ENCODE results near the gene ARIH2. TPM values are rescaled to one million over a fixed set of nuclear protein-coding genes. Genes with fewer than 3 reads are reported as not detected.

The ARIH2 gene
- total RNA-seq, 4 donors from 2014 or later, result 118 to 176 (median 143) TPM

DNA sequence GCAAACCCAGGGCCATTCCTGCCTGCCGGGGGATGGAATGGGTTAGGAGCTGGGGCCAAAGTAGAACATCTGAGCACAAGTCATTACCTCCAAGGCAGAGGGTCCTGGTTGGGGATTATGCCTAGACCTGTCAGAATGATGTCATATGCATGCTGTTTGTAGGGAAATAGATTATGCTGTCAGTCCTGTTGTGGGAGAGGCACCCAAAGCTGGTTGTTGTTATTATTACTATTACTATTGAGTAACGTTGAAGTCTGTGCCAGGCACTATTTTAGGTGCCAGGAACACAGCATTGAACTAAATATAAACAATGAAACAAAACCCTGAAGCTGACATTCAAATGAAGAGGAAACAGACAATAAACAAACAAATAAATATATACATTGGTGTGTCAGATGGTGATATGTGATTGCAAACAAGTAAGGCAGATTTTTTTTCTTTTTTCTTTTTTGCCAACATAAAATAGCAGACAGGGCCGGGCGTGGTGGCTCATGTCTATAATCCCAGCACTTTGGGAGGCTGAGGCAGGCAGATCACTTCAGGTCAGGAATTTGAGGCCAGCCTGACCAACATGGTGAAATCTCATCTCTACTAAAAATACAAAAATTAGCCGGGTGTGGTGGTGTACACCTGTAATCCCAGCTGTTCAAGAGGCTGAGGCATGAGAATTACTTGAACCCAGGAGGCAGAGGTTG lies 73.4 kb downstream of the ARIH2 start:
- in situ Hi-C loops (cut with MboI; ENCODE audit: low sequenced_read_pairs in 4 of 4) (no loop called here), intact Hi-C loops (cut with DNase I; ENCODE audit: low total_unique reads) (loop anchor here (2.0 kb wide), 1 partner anchor 37 kb away; the partner anchor contains the start of gene IMPDH2)
- Histone ChIP-seq H3K36me3 (no peaks in the 10 kb centered on the region), H3K4me3 (peak overlapping the region in 2 of 4 donors; percentile 79 to 85), H3K9me3 (no peaks in the 10 kb centered on the region), H3K4me1 (peaks cover 27 to 36% of the 10 kb centered on the region in 2 donors), H3K27me3 (no peaks in the 10 kb centered on the region), H3K27ac (peak overlapping the region; percentile 79 to 89 (median 86))
- ATAC-seq (no peak), DNase-seq (no peak)
- TF ChIP-seq, protein P1, sequence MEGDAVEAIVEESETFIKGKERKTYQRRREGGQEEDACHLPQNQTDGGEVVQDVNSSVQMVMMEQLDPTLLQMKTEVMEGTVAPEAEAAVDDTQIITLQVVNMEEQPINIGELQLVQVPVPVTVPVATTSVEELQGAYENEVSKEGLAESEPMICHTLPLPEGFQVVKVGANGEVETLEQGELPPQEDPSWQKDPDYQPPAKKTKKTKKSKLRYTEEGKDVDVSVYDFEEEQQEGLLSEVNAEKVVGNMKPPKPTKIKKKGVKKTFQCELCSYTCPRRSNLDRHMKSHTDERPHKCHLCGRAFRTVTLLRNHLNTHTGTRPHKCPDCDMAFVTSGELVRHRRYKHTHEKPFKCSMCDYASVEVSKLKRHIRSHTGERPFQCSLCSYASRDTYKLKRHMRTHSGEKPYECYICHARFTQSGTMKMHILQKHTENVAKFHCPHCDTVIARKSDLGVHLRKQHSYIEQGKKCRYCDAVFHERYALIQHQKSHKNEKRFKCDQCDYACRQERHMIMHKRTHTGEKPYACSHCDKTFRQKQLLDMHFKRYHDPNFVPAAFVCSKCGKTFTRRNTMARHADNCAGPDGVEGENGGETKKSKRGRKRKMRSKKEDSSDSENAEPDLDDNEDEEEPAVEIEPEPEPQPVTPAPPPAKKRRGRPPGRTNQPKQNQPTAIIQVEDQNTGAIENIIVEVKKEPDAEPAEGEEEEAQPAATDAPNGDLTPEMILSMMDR (IDR thresholded peaks at IDR 0.05 in 4 of 5, conservative IDR thresholded peaks at IDR 0.05 in 1 of 5), result no peak
- TF ChIP-seq POLR2A (IDR thresholded peaks at IDR 0.05), result no peak

GRCh38 chr3:48993834-48994233 lies 75.2 kb downstream of the ARIH2 start:
- intact Hi-C loops (cut with DNase I; ENCODE audit: low total_unique reads), result no loop called here
- H3K4me3 ChIP-seq, result no peak overlapping the region

GRCh38 chr3:48996640-48997039 lies 78.0 kb downstream of the ARIH2 start:
- ATAC-seq (no peak), DNase-seq (no peak)
- intact Hi-C loops (cut with DNase I; ENCODE audit: low total_unique reads), result no loop called here
- H3K27ac ChIP-seq, result no peak overlapping the region
- no peaks in the 10 kb centered on the region for H3K9me3 ChIP-seq
- in situ Hi-C loops (cut with MboI; ENCODE audit: low sequenced_read_pairs in 4 of 4), result no loop called here
- no peaks in the 10 kb centered on the region for H3K27me3 ChIP-seq
- TF ChIP-seq, protein P1 (IDR thresholded peaks at IDR 0.05 in 4 of 5, conservative IDR thresholded peaks at IDR 0.05 in 1 of 5), result no peak
- no peak for TF ChIP-seq POLR2A (IDR thresholded peaks at IDR 0.05)
- peaks cover 14 to 17% of the 10 kb centered on the region in 2 donors for H3K4me1 ChIP-seq
- H3K36me3 ChIP-seq, result no peaks in the 10 kb centered on the region
- H3K4me3 ChIP-seq, result no peak overlapping the region

More at GRCh38 chr3:48993834-48994233, 75.2 kb downstream of the ARIH2 start:
- in situ Hi-C loops (cut with MboI; ENCODE audit: low sequenced_read_pairs in 4 of 4), result no loop called here
- H3K27ac ChIP-seq, result no peak overlapping the region
- H3K27me3 ChIP-seq, result no peaks in the 10 kb centered on the region
- no peaks in the 10 kb centered on the region for H3K9me3 ChIP-seq
- peaks cover 27 to 34% of the 10 kb centered on the region in 2 donors for H3K4me1 ChIP-seq
- DNase-seq (no peak), ATAC-seq (no peak)
- TF ChIP-seq POLR2A (IDR thresholded peaks at IDR 0.05), result no peak
- TF ChIP-seq, protein P1 (IDR thresholded peaks at IDR 0.05 in 4 of 5, conservative IDR thresholded peaks at IDR 0.05 in 1 of 5), result no peak
- H3K36me3 ChIP-seq, result no peaks in the 10 kb centered on the region

DNA sequence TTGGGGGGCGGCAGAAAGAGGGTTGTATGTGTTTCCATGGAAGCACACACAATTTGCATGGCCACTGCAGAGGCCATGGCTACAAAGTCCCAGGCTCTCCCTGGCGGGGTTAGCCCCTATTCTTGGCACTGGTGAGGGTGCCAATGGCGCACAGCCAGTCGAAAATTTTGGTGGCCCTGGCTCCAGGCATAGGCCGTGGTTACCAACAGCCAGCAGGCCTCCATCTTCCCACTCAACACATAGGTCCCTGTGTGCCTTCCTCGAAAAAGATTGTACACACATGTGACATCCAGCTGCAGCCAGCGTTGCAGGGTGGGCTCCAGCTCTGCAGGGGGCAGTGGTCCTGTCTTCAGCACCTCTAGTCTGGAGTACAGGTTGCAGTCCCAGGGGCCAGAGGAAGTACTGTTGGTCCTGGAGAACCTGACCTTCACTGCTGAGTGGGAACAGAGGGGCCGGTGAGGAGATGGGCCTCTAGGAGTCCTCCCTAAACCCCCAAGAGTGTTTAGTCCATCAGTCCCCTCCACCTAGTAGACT lies 78.5 kb downstream of the ARIH2 start:
- intact Hi-C loops (cut with DNase I; ENCODE audit: low total_unique reads), result no loop called here
- no peaks in the 10 kb centered on the region for H3K27me3 ChIP-seq
- peaks cover 9 to 12% of the 10 kb centered on the region in 2 donors for H3K4me1 ChIP-seq
- H3K27ac ChIP-seq, result no peak overlapping the region
- TF ChIP-seq, protein P1 (IDR thresholded peaks at IDR 0.05 in 4 of 5, conservative IDR thresholded peaks at IDR 0.05 in 1 of 5), result no peak
- no peak for TF ChIP-seq POLR2A (IDR thresholded peaks at IDR 0.05)
- in situ Hi-C loops (cut with MboI; ENCODE audit: low sequenced_read_pairs in 4 of 4), result no loop called here
- no peak overlapping the region for H3K4me3 ChIP-seq
- no peak for ATAC-seq
- H3K9me3 ChIP-seq, result no peaks in the 10 kb centered on the region
- H3K36me3 ChIP-seq, result no peaks in the 10 kb centered on the region
- DNase-seq, result no peak

Measured in gastrocnemius medialis (tissue), 4 donors.